ENCODE measurements around the gene RPL35A. TPM values are rescaled to one million over a fixed set of nuclear protein-coding genes. Genes with fewer than 3 reads are reported as not detected.
A peak's percentile ranks its signal among the peaks of the same experiment; 100 is the strongest.

The RPL35A gene
- total RNA-seq, 1 experiment from 2014 or later = 1,563 TPM

GRCh38 chr3:197906023-197906849 lies 43.8 kb upstream of the RPL35A start:
- no peaks in the 10 kb centered on the region for H4K20me1 ChIP-seq (ENCODE audit: control insufficient read depth, insufficient read depth, insufficient read length)
- no peaks in the 10 kb centered on the region for H3K23me2 ChIP-seq (ENCODE audit: insufficient read length, low read depth, low read length, poor library complexity, severe bottlenecking)
- H3K23ac ChIP-seq (ENCODE audit: insufficient read length, low read depth, low read length) = no peak overlapping the region
- H2BK20ac ChIP-seq (ENCODE audit: low read depth, low read length, poor library complexity, severe bottlenecking) = no peak overlapping the region
- no peak overlapping the region for H2AFZ ChIP-seq (ENCODE audit: low read length)
- H4K8ac ChIP-seq (replicated peaks; ENCODE audit: insufficient read length, low read depth, low read length) = no peak overlapping the region
- H3K56ac ChIP-seq (ENCODE audit: insufficient read length, low read depth, low read length) = no peak overlapping the region
- H4K91ac ChIP-seq (ENCODE audit: insufficient read length, low read depth, low read length) = no peak overlapping the region
- no peaks in the 10 kb centered on the region; a peak in 1 of 5 replicates for H3K9me3 Mint-ChIP-seq
- H3K4me3 Mint-ChIP-seq = no peak overlapping the region; a peak in 1 of 5 replicates
- H3K79me1 ChIP-seq (ENCODE audit: insufficient read depth, low read depth, low read length, poor library complexity, severe bottlenecking) = no peaks in the 10 kb centered on the region
- H2BK5ac ChIP-seq (ENCODE audit: insufficient read length, low read length) = no peak overlapping the region
- H3K36me3 Mint-ChIP-seq (ENCODE audit: insufficient read depth in 1 of 3, low read depth in 3 of 3) = no peaks in the 10 kb centered on the region
- no peaks in the 10 kb centered on the region for H3K79me2 ChIP-seq (ENCODE audit: insufficient read depth, low read length)
- H3K9me3 ChIP-seq (ENCODE audit: control insufficient read depth, low read depth, low read length) = no peaks in the 10 kb centered on the region
- H2BK12ac ChIP-seq (ENCODE audit: insufficient read length, low read depth, low read length) = no peak overlapping the region
- no peak overlapping the region for H2BK15ac ChIP-seq (ENCODE audit: low read depth, low read length)
- H2AK5ac ChIP-seq (ENCODE audit: insufficient read length, low read length) = no peak overlapping the region
- no peak overlapping the region for H2BK120ac ChIP-seq (ENCODE audit: low read depth, low read length, poor library complexity, severe bottlenecking)
- H3K4me1 Mint-ChIP-seq = peaks cover 5 to 7% of the 10 kb centered on the region in 2 experiments; a peak in 3 of 4 replicates
- DNase-seq = peak; percentile 88
- no peak overlapping the region for H3K9ac ChIP-seq (ENCODE audit: extremely low read depth, insufficient read length, low read length)
- H3K4me2 ChIP-seq (ENCODE audit: insufficient read depth, insufficient read length, low read length) = no peak overlapping the region
- no peaks in the 10 kb centered on the region for H3K27me3 ChIP-seq (ENCODE audit: insufficient read depth, low read length)
- H3K27ac ChIP-seq (ENCODE audit: insufficient read length, low read depth, low read length) = no peak overlapping the region
- no peak overlapping the region for H3K4ac ChIP-seq (ENCODE audit: low read depth, low read length)
- H3K14ac ChIP-seq (ENCODE audit: insufficient read depth, low read length) = no peak overlapping the region
- 0 out of 2 replicates have a peak, but pooled peaks cover 2% of the 10 kb centered on the region for H3K27me3 Mint-ChIP-seq (ENCODE audit: low read depth)
- no peaks in the 10 kb centered on the region; the same call in 1 of the 2 replicates for H3K4me1 ChIP-seq (ENCODE audit: insufficient read depth, low read length)
- TF ChIP-seq, protein P1, sequence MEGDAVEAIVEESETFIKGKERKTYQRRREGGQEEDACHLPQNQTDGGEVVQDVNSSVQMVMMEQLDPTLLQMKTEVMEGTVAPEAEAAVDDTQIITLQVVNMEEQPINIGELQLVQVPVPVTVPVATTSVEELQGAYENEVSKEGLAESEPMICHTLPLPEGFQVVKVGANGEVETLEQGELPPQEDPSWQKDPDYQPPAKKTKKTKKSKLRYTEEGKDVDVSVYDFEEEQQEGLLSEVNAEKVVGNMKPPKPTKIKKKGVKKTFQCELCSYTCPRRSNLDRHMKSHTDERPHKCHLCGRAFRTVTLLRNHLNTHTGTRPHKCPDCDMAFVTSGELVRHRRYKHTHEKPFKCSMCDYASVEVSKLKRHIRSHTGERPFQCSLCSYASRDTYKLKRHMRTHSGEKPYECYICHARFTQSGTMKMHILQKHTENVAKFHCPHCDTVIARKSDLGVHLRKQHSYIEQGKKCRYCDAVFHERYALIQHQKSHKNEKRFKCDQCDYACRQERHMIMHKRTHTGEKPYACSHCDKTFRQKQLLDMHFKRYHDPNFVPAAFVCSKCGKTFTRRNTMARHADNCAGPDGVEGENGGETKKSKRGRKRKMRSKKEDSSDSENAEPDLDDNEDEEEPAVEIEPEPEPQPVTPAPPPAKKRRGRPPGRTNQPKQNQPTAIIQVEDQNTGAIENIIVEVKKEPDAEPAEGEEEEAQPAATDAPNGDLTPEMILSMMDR (conservative IDR thresholded peaks at IDR 0.05) = peak; percentile 97
- no peak overlapping the region for H3T11ph ChIP-seq (ENCODE audit: low read length)
- no CpG with 5 or more reads among the region's 17 CpGs for WGBS (ENCODE audit: extremely low coverage, insufficient read length, low lambda C conversion rate)
- no peak overlapping the region for H3K27ac Mint-ChIP-seq
- H3K18ac ChIP-seq (ENCODE audit: insufficient read length, low read depth, low read length) = no peak overlapping the region
- no peak overlapping the region for H4K5ac ChIP-seq (ENCODE audit: insufficient read length, low read depth, low read length)
